Upper lobe of left lung (tissue), 4 donors: ENCODE data around the gene ZNF627.

ENCODE experiments used
- EP300 ChIP-seq, 4 donors: sonication (generic); formaldehyde crosslinking; IDR thresholded peaks; one replicate each; pipeline ENCODE4 v1.5.1; 2017; ENCODE audit warnings: antibody characterized with exemption in 4 of 4, control low read depth in 2 of 4
- POLR2A ChIP-seq, 4 donors: fragments of 450-650 bp; IDR thresholded peaks; one replicate each; pipeline ENCODE4 v1.5.1; 2016 to 2017; ENCODE audit warnings: antibody characterized with exemption in 4 of 4, mild to moderate bottlenecking in 2 of 4
- TF ChIP-seq, protein P1 (sequence below), 6 experiments: fragments of 450-650 bp in 4 of 6; fragments of 200-600 bp in 2 of 6; sonication (generic) in 2 of 6; IDR thresholded peaks; one replicate each; pipeline ENCODE4 v1.5.1; 2016 to 2019; ENCODE audit warnings: antibody characterized with exemption in 6 of 6

DNA sequence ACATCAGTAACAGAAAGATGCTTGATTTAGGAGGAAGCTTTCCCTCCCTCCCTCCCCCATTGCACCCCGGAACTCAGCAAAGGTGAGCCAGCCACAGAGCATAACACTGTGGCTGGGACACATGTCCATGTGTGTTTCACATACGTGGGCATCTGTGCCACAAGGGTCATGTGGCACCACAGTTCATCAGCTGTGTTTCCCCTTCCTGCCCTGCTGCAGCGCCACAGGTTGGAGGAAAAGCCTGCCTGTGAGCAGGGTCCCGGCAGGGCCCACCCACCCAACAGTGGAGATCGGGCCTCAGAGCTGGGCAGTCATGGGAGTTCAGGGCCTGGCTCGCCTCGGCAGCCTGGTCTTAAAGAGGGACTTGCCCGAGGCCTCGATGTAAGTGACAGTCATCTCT lies 22.6 kb upstream of the ZNF627 start:
- TF ChIP-seq, protein P1, sequence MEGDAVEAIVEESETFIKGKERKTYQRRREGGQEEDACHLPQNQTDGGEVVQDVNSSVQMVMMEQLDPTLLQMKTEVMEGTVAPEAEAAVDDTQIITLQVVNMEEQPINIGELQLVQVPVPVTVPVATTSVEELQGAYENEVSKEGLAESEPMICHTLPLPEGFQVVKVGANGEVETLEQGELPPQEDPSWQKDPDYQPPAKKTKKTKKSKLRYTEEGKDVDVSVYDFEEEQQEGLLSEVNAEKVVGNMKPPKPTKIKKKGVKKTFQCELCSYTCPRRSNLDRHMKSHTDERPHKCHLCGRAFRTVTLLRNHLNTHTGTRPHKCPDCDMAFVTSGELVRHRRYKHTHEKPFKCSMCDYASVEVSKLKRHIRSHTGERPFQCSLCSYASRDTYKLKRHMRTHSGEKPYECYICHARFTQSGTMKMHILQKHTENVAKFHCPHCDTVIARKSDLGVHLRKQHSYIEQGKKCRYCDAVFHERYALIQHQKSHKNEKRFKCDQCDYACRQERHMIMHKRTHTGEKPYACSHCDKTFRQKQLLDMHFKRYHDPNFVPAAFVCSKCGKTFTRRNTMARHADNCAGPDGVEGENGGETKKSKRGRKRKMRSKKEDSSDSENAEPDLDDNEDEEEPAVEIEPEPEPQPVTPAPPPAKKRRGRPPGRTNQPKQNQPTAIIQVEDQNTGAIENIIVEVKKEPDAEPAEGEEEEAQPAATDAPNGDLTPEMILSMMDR (IDR thresholded peaks at IDR 0.05): no peak
- TF ChIP-seq POLR2A (IDR thresholded peaks at IDR 0.05) (no peak), EP300 (IDR thresholded peaks at IDR 0.05) (no peak)
